Measurements from ENCODE around the gene ROCK1.

ROCK1 gene

GRCh38 chr18:21105936-21106335 is 5.7 kb downstream of the ROCK1 start:
- no peak for DNase-seq

GRCh38 chr18:21101172-21101571 is 10.4 kb downstream of the ROCK1 start:
- DNase-seq, result no peak

- DNase-seq, result no peak
Measured at GRCh38 chr18:21100678-21101077, 10.9 kb downstream of the ROCK1 start.

- DNase-seq, result no peak
Measured at GRCh38 chr18:21100146-21100545, 11.5 kb downstream of the ROCK1 start.

GRCh38 chr18:21099442-21099841 is 12.2 kb downstream of the ROCK1 start:
- no peak for DNase-seq

- DNase-seq, result no peak
Measured at GRCh38 chr18:21096760-21097159, 14.9 kb downstream of the ROCK1 start.

GRCh38 chr18:21093133-21093532 is 18.5 kb downstream of the ROCK1 start:
- DNase-seq, result no peak

GRCh38 chr18:21090680-21091079 is 20.9 kb downstream of the ROCK1 start:
- DNase-seq, result no peak

GRCh38 chr18:21085579-21086166 is 25.9 kb downstream of the ROCK1 start:
- DNase-seq, result no peak

- no peak for DNase-seq
Measured at GRCh38 chr18:21084511-21085078, 27.0 kb downstream of the ROCK1 start.

- DNase-seq, result no peak
Measured at GRCh38 chr18:21083017-21083416, 28.6 kb downstream of the ROCK1 start.

- no peak for DNase-seq
Measured at GRCh38 chr18:21081426-21081825, 30.2 kb downstream of the ROCK1 start.

- DNase-seq, result no peak
Measured at GRCh38 chr18:21080576-21080975, 31.0 kb downstream of the ROCK1 start.

GRCh38 chr18:21074336-21075323 is 37.0 kb downstream of the ROCK1 start:
- DNase-seq, result no peak

- DNase-seq, result no peak
Measured at GRCh38 chr18:21073180-21073579, 38.4 kb downstream of the ROCK1 start.

GRCh38 chr18:21071071-21071470 is 40.5 kb downstream of the ROCK1 start:
- no peak for DNase-seq

GRCh38 chr18:21069468-21069867 is 42.1 kb downstream of the ROCK1 start:
- no peak for DNase-seq

- DNase-seq, result no peak
Measured at GRCh38 chr18:21064347-21064746, 47.3 kb downstream of the ROCK1 start.

- no peak for DNase-seq
Measured at GRCh38 chr18:21063011-21063410, 48.6 kb downstream of the ROCK1 start.

GRCh38 chr18:21057112-21057511 is 54.5 kb downstream of the ROCK1 start:
- no peak for DNase-seq

GRCh38 chr18:21056545-21056944 is 55.1 kb downstream of the ROCK1 start:
- DNase-seq, result no peak

GRCh38 chr18:21054252-21054821 is 57.3 kb downstream of the ROCK1 start:
- no peak for DNase-seq

GRCh38 chr18:21053127-21053526 is 58.5 kb downstream of the ROCK1 start:
- DNase-seq, result no peak

- DNase-seq, result no peak
Measured at GRCh38 chr18:21052385-21052784, 59.2 kb downstream of the ROCK1 start.
